ENCODE results near the gene SOD1.
"Not testable (repeated sequence)": the region's sequence is repeated elsewhere in the genome, so short reads cannot be mapped to it uniquely, and the experiment has no call there.

SOD1 gene

DNA sequence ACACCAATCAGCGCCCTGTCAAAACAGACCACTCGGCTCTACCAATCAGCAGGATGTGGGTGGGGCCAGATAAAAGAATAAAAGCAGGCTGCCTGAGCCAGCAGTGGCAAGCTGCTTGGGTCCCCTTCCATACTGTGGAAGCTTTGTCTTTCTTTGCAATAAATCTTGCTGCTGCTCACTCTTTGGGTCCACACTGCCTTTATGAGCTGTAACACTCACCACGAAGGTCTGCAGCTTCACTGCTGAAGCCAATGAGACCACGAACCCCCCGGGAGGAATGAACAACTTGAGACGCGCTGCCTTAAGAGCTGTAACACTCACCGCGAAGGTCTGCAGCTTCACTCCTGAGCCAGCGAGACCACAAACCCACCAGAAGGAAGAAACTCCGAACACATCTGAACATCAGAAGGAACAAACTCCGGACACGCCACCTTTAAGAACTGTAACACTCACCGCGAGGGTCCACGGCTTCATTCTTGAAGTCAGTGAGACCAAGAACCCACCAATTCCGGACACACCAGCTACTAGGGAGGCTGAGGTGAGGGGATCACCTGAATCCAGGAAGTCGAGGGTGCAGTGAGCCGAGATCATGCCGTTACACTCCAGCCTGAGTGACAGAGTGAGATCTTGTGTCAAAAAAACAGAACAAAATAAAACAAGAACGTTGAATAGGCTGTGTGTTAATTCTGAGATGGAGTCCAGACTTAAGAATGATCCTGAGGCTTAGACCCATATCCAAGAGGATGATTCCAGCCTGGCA, 4.5 kb upstream of the SOD1 start:
- not testable (repeated sequence) for H3K4me1 ChIP-seq (ENCODE audit: control insufficient read depth, insufficient read depth, low read length); H3K36me3 ChIP-seq (ENCODE audit: control insufficient read depth, insufficient read depth, low read length); DNase-seq (ENCODE audit: low read depth, low spot score); H3K27me3 ChIP-seq (ENCODE audit: control insufficient read depth, insufficient read depth, low read length); H3K27ac ChIP-seq (ENCODE audit: low read length); H3K9me3 ChIP-seq (ENCODE audit: control insufficient read depth, insufficient read depth, low read length); H3K4me3 ChIP-seq (ENCODE audit: low read length)
- no CpG with 5 or more reads among the region's 21 CpGs for WGBS (ENCODE audit: insufficient coverage, insufficient read length)

DNA sequence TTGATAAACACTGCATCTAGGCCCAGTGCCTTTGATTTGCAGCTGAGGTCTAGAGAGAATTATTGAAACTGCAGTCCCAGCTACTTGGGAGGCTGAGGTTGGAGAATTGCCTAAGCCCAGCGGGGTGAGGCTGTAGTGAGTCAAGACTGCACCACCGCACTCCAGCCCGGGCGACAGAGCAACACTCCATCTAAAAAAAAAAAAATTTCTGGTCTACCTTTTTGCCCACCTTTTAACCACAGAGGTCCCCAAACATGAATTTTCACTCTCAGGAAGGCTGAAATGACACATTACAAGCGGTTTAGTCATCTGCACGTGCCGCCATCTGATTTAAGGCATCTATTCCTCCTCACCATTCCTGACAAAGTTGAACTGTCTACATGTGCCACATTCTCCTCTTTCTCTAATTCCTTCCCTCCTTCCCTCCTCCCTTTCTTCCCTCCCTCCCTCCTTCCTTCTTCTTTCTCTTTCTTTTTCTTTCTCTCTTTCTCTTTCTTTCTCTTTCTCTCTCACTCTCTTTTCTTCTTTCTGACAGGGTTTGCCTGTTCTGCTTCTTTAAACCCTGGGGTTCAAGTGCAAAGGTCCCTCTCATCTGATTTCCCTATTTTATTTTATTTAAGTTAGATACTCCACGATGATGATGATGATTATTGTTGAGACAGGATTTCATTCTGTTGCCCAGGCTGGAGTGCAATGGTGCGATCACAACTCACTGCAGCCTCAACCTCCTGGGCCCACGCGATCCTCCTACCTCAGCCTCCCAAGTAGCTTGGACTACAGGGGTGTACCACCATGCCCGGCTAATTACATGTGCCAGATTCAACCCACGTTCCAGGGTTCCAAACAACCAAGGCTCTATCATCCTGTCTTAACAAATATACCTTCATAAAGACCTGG, 3.0 kb upstream of the SOD1 start:
- Histone ChIP-seq H3K4me1 (ENCODE audit: control insufficient read depth, insufficient read depth, low read length) (no peaks in the 10 kb centered on the region; the same call in 1 of the 2 replicates), H3K36me3 (ENCODE audit: control insufficient read depth, insufficient read depth, low read length) (no peaks in the 10 kb centered on the region), H3K27me3 (ENCODE audit: control insufficient read depth, insufficient read depth, low read length) (no peaks in the 10 kb centered on the region), H3K27ac (ENCODE audit: low read length) (no peak overlapping the region), H3K9me3 (ENCODE audit: control insufficient read depth, insufficient read depth, low read length) (no peaks in the 10 kb centered on the region), H3K4me3 (ENCODE audit: low read length) (no peak overlapping the region)
- no peak for DNase-seq (ENCODE audit: low read depth, low spot score)
- no CpG with 5 or more reads among the region's 13 CpGs for WGBS (ENCODE audit: insufficient coverage, insufficient read length)

DNA sequence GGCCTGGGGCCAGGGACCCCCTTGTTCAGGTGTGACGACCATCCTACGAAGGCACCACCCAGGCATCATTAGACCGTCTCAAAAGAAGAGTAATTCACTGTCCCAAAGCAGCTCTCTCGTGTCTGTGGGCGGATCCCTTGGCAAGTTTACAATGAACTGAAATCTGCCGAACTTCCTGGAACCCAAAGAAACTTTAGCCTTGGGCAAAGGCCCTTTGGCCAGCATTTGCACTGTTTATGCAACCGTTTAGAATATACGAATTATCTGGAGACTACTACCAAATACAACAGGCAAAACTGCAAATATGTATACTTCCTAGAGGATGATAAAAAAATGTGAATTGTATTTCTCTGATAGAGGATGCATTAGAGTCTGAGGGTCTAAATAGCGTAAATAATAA, 1.4 kb upstream of the SOD1 start:
- no peak for DNase-seq (ENCODE audit: low read depth, low spot score)
- H3K27me3 ChIP-seq (ENCODE audit: control insufficient read depth, insufficient read depth, low read length), result no peaks in the 10 kb centered on the region
- 100% methylated on average over 1 of the region's 9 CpGs for WGBS (ENCODE audit: insufficient coverage, insufficient read length)
- no peaks in the 10 kb centered on the region; the same call in 1 of the 2 replicates for H3K4me1 ChIP-seq (ENCODE audit: control insufficient read depth, insufficient read depth, low read length)
- H3K9me3 ChIP-seq (ENCODE audit: control insufficient read depth, insufficient read depth, low read length), result no peaks in the 10 kb centered on the region
- H3K27ac ChIP-seq (ENCODE audit: low read length), result no peak overlapping the region
- no peaks in the 10 kb centered on the region for H3K36me3 ChIP-seq (ENCODE audit: control insufficient read depth, insufficient read depth, low read length)
- H3K4me3 ChIP-seq (ENCODE audit: low read length), result no peak overlapping the region

DNA sequence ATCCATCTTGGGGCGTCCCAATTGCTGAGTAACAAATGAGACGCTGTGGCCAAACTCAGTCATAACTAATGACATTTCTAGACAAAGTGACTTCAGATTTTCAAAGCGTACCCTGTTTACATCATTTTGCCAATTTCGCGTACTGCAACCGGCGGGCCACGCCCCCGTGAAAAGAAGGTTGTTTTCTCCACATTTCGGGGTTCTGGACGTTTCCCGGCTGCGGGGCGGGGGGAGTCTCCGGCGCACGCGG, 282 bp upstream of the SOD1 start:
- WGBS (ENCODE audit: insufficient coverage, insufficient read length), result no CpG with 5 or more reads among the region's 18 CpGs
- H3K36me3 ChIP-seq (ENCODE audit: control insufficient read depth, insufficient read depth, low read length), result 0 out of 2 replicates have a peak, but pooled peaks cover 4% of the 10 kb centered on the region
- DNase-seq (ENCODE audit: low read depth, low spot score), result no peak
- H3K27ac ChIP-seq (ENCODE audit: low read length), result no peak overlapping the region
- H3K27me3 ChIP-seq (ENCODE audit: control insufficient read depth, insufficient read depth, low read length), result no peaks in the 10 kb centered on the region
- H3K4me3 ChIP-seq (ENCODE audit: low read length), result peak overlapping the region; percentile 60; the same call in 1 of the 2 replicates
- no peaks in the 10 kb centered on the region for H3K9me3 ChIP-seq (ENCODE audit: control insufficient read depth, insufficient read depth, low read length)
- no peaks in the 10 kb centered on the region; the same call in 1 of the 2 replicates for H3K4me1 ChIP-seq (ENCODE audit: control insufficient read depth, insufficient read depth, low read length)

DNA sequence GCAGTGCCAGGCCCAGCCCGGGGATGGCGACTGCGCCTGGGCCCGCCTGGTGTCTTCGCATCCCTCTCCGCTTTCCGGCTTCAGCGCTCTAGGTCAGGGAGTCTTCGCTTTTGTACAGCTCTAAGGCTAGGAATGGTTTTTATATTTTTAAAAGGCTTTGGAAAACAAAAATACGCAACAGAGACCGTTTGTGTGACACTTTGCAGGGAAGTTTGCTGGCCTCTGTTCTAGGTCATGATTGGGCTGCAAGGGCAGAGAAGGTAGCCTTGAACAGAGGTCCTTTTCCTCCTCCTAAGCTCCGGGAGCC, 719 bp downstream of the SOD1 start:
- Histone ChIP-seq H3K36me3 (ENCODE audit: control insufficient read depth, insufficient read depth, low read length) (0 out of 2 replicates have a peak, but pooled peaks cover 4% of the 10 kb centered on the region), H3K4me3 (ENCODE audit: low read length) (peak overlapping the region; percentile 60; the same call in 1 of the 2 replicates), H3K27ac (ENCODE audit: low read length) (no peak overlapping the region), H3K9me3 (ENCODE audit: control insufficient read depth, insufficient read depth, low read length) (no peaks in the 10 kb centered on the region), H3K4me1 (ENCODE audit: control insufficient read depth, insufficient read depth, low read length) (no peaks in the 10 kb centered on the region; the same call in 1 of the 2 replicates), H3K27me3 (ENCODE audit: control insufficient read depth, insufficient read depth, low read length) (no peaks in the 10 kb centered on the region)
- no peak for DNase-seq (ENCODE audit: low read depth, low spot score)
- no CpG with 5 or more reads among the region's 12 CpGs for WGBS (ENCODE audit: insufficient coverage, insufficient read length)

DNA sequence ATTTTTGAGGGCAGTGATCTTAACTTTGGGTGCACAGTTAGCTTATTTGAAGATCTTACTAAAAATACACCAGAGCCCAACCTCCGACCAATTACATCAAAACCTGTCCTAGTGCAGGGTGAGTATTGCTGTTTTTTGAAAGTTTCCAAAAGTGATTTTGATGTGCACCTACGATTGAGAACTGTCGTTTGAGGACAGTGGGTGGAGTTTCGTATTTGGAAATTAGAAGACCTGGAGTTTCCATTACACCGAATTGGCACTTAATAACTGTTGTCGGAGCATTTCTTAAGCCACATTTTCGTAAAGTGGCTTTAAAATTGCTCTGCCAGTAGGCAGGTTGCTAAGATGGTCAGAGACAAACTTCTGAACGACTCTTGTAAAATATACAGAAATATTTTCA, 1.1 kb downstream of the SOD1 start:
- Histone ChIP-seq H3K27ac (ENCODE audit: low read length) (no peak overlapping the region), H3K27me3 (ENCODE audit: control insufficient read depth, insufficient read depth, low read length) (no peaks in the 10 kb centered on the region), H3K4me1 (ENCODE audit: control insufficient read depth, insufficient read depth, low read length) (no peaks in the 10 kb centered on the region; the same call in 1 of the 2 replicates), H3K4me3 (ENCODE audit: low read length) (peak overlapping the region; percentile 60; the same call in 1 of the 2 replicates), H3K36me3 (ENCODE audit: control insufficient read depth, insufficient read depth, low read length) (0 out of 2 replicates have a peak, but pooled peaks cover 4% of the 10 kb centered on the region), H3K9me3 (ENCODE audit: control insufficient read depth, insufficient read depth, low read length) (no peaks in the 10 kb centered on the region)
- WGBS (ENCODE audit: insufficient coverage, insufficient read length), result no CpG with 5 or more reads among the region's 8 CpGs
- DNase-seq (ENCODE audit: low read depth, low spot score), result no peak

DNA sequence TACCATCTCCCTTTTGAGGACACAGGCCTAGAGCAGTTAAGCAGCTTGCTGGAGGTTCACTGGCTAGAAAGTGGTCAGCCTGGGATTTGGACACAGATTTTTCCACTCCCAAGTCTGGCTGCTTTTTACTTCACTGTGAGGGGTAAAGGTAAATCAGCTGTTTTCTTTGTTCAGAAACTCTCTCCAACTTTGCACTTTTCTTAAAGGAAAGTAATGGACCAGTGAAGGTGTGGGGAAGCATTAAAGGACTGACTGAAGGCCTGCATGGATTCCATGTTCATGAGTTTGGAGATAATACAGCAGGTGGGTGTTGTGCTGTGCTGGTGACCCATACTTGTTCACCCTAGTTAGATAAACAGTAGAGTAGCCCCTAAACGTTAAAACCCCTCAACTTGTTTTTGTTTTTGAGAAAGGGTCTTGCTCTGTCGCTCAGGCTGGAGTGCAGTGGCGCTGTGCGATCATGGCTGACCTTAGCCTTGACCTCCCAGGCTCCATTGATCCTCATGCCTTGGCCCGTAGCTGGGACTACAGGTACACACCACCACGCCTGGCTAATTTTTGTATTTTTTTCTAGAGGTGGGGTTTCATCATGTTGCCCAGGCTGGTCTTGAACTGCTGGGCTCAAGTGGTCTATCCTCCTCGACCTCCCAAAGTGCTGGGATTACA, 4.2 kb downstream of the SOD1 start:
- WGBS (ENCODE audit: insufficient coverage, insufficient read length), result no CpG with 5 or more reads among the region's 7 CpGs
- H3K9me3 ChIP-seq (ENCODE audit: control insufficient read depth, insufficient read depth, low read length), result no peaks in the 10 kb centered on the region
- no peaks in the 10 kb centered on the region; the same call in 1 of the 2 replicates for H3K4me1 ChIP-seq (ENCODE audit: control insufficient read depth, insufficient read depth, low read length)
- no peak overlapping the region for H3K27ac ChIP-seq (ENCODE audit: low read length)
- no peaks in the 10 kb centered on the region for H3K27me3 ChIP-seq (ENCODE audit: control insufficient read depth, insufficient read depth, low read length)
- H3K36me3 ChIP-seq (ENCODE audit: control insufficient read depth, insufficient read depth, low read length), result peaks cover 6% of the 10 kb centered on the region; the same call in 1 of the 2 replicates
- no peak overlapping the region for H3K4me3 ChIP-seq (ENCODE audit: low read length)
- DNase-seq (ENCODE audit: low read depth, low spot score), result no peak

DNA sequence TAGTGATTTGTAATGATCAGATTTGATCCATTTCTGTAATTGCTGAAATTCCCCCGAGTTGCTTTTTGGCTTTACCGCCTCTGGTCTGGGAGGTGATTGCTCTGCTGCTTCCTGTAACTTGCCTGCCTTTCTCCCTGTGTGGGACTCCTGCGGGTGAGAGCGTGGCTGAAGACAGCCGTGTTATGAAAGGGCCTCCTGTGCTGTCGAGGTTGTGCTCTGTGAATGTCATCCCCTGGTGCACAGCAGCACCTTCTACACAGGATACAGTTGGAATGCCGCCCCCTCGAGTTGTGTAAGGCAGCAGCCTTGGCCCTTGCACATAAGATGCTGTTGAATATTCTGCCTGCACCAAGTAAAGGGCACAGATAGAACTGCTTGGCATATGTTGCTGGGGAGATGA, 5.9 kb downstream of the SOD1 start:
- Histone ChIP-seq H3K27me3 (ENCODE audit: control insufficient read depth, insufficient read depth, low read length) (no peaks in the 10 kb centered on the region), H3K9me3 (ENCODE audit: control insufficient read depth, insufficient read depth, low read length) (no peaks in the 10 kb centered on the region), H3K4me1 (ENCODE audit: control insufficient read depth, insufficient read depth, low read length) (no peaks in the 10 kb centered on the region; the same call in 1 of the 2 replicates), H3K27ac (ENCODE audit: low read length) (no peak overlapping the region), H3K36me3 (ENCODE audit: control insufficient read depth, insufficient read depth, low read length) (peaks cover 6% of the 10 kb centered on the region; the same call in 1 of the 2 replicates), H3K4me3 (ENCODE audit: low read length) (no peak overlapping the region)
- no peak for DNase-seq (ENCODE audit: low read depth, low spot score)
- WGBS (ENCODE audit: insufficient coverage, insufficient read length), result no CpG with 5 or more reads among the region's 8 CpGs

DNA sequence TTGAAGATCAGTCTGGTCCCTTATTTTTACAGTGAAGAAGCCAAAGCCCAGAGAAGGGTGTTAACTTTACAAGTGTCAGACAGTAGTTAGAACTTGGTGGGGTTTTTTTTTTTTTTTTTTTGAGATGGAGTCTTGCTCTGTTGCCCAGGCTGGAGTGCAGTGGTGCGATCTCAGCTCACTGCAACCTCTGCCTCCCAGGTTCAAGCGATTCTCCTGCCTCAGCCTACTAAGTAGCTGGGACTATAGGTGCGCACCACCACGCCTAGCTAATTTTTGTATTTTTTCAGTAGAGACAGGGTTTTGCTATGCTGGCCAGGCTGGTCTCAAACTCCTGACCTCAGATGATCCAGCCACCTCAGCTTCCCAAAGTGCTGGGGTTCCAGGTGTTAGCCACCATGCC, 6.4 kb downstream of the SOD1 start:
- not testable (repeated sequence) for H3K27me3 ChIP-seq (ENCODE audit: control insufficient read depth, insufficient read depth, low read length); H3K27ac ChIP-seq (ENCODE audit: low read length); H3K9me3 ChIP-seq (ENCODE audit: control insufficient read depth, insufficient read depth, low read length); H3K36me3 ChIP-seq (ENCODE audit: control insufficient read depth, insufficient read depth, low read length); DNase-seq (ENCODE audit: low read depth, low spot score); H3K4me3 ChIP-seq (ENCODE audit: low read length); H3K4me1 ChIP-seq (ENCODE audit: control insufficient read depth, insufficient read depth, low read length)
- WGBS (ENCODE audit: insufficient coverage, insufficient read length), result no CpG with 5 or more reads among the region's 4 CpGs

DNA sequence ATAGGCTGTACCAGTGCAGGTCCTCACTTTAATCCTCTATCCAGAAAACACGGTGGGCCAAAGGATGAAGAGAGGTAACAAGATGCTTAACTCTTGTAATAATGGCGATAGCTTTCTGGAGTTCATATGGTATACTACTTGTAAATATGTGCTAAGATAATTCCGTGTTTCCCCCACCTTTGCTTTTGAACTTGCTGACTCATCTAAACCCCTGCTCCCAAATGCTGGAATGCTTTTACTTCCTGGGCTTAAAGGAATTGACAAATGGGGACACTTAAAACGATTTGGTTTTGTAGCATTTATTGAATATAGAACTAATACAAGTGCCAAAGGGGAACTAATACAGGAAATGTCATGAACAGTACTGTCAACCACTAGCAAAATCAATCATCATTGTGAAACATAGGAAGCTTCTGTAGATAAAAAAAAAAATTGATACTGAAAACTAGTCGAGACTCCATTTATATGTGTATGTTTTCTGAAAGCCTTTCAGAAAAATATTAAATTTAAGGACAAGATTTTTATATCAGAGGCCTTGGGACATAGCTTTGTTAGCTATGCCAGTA, 7.0 kb downstream of the SOD1 start:
- Histone ChIP-seq H3K4me1 (ENCODE audit: control insufficient read depth, insufficient read depth, low read length) (peaks cover 1% of the 10 kb centered on the region; the same call in 1 of the 2 replicates), H3K36me3 (ENCODE audit: control insufficient read depth, insufficient read depth, low read length) (peaks cover 6% of the 10 kb centered on the region), H3K27me3 (ENCODE audit: control insufficient read depth, insufficient read depth, low read length) (no peaks in the 10 kb centered on the region), H3K27ac (ENCODE audit: low read length) (no peak overlapping the region), H3K4me3 (ENCODE audit: low read length) (no peak overlapping the region), H3K9me3 (ENCODE audit: control insufficient read depth, insufficient read depth, low read length) (no peaks in the 10 kb centered on the region)
- WGBS (ENCODE audit: insufficient coverage, insufficient read length), result no CpG with 5 or more reads among the region's 5 CpGs
- no peak for DNase-seq (ENCODE audit: low read depth, low spot score)

Data from iPS DF 6.9 (cell line).